Karpas-422 (cell line): ENCODE measurements around the gene NTSR1. TPM values are rescaled to one million over a fixed set of nuclear protein-coding genes. Genes with fewer than 3 reads are reported as not detected.

Experiments
- DNase-seq: peaks from one replicate; pipeline ENCODE4 v3.0.0-alpha.2; 2015
- H2AFZ ChIP-seq: fragments of 200-600 bp; sonication (generic); 2 replicates; pipeline ENCODE4 v1.6.1; 2014; ENCODE audit warnings: antibody characterized with exemption, low read length, mixed read lengths
- H3K27ac ChIP-seq: fragments of 200-600 bp; sonication (generic); 2 replicates; pipeline ENCODE4 v1.5.1; 2014; ENCODE audit warnings: mild to moderate bottlenecking, low read length, moderate library complexity
- H3K27me3 ChIP-seq: fragments of 200-600 bp; sonication (generic); 2 replicates; pipeline ENCODE4 v1.6.1; 2014; ENCODE audit warnings: low read length, mixed read lengths
- H3K36me3 ChIP-seq: fragments of 200-600 bp; sonication (generic); 2 replicates; pipeline ENCODE4 v1.6.1; 2014; ENCODE audit warnings: low read length, mixed read lengths; ENCODE audit not compliant: insufficient read depth
- H3K4me1 ChIP-seq: fragments of 200-600 bp; sonication (generic); 2 replicates; pipeline ENCODE4 v1.6.1; 2014; ENCODE audit warnings: mild to moderate bottlenecking, low read length, mixed read lengths
- H3K4me2 ChIP-seq: fragments of 200-600 bp; sonication (generic); 2 replicates; pipeline ENCODE4 v1.6.1; 2014; ENCODE audit warnings: low read length, low read depth, mild to moderate bottlenecking; ENCODE audit not compliant: poor library complexity, severe bottlenecking
- H3K4me3 ChIP-seq: fragments of 200-600 bp; sonication (generic); 2 replicates; pipeline ENCODE4 v1.5.1; 2014; ENCODE audit warnings: mild to moderate bottlenecking, antibody characterized with exemption, low read length, mixed read lengths
- H3K79me2 ChIP-seq: fragments of 200-600 bp; sonication (generic); 2 replicates; pipeline ENCODE4 v1.6.1; 2014; ENCODE audit warnings: mild to moderate bottlenecking, low read length, mixed read lengths
- H3K9ac ChIP-seq: fragments of 200-600 bp; sonication (generic); 2 replicates; pipeline ENCODE4 v1.6.0; 2014; ENCODE audit warnings: low read length
- H3K9me2 ChIP-seq: fragments of 200-600 bp; sonication (generic), shearing (Covaris generic); replicated peaks from 2 replicates; pipeline ENCODE4 v1.6.0; 2014; ENCODE audit warnings: mild to moderate bottlenecking, low read length, moderate library complexity; ENCODE audit not compliant: insufficient read depth
- H3K9me3 ChIP-seq: fragments of 300-700, 200-600 bp; sonication (generic); 2 replicates; pipeline ENCODE4 v1.6.1; 2014; ENCODE audit warnings: low read length, mixed read lengths
- H4K20me1 ChIP-seq: fragments of 200-600 bp; sonication (generic); 2 replicates; pipeline ENCODE4 v1.6.1; 2014; ENCODE audit warnings: mild to moderate bottlenecking, antibody characterized with exemption, low read length, low read depth; ENCODE audit not compliant: insufficient read depth
- total RNA-seq: library from RNA; depleted of rRNA; stranded (reverse); fragments of >200 nt; shearing (Covaris generic); gene quantifications from 2 replicates; pipeline ENCODE4 v1.2.3, GENCODE V29; 2014; ENCODE audit warnings: low replicate concordance

Gene NTSR1
- total RNA-seq, 1 experiment from 2014 or later: not detected

DNA sequence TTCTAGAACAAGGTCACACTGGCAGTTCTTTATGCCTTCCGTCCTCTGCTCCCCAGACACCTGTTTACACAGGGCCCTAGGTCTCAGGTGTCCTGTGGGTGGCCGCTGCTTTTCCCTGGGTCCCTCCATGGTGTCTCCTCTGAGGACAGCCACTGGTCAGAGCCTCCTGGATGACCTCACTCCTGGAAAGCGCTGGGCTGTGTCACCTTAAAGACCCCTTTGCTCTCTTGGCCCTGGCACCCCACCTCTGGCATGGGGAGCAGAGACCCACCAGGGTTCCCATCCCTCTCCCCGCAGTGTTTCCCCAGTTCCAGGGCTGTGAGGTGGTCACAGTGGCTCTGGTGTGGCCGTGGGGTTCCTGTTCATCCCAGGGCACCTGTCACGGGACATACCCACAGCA lies 33.9 kb downstream of the NTSR1 start:
- no peak overlapping the region for H3K27ac ChIP-seq
- no peaks in the 10 kb centered on the region for H3K9me3 ChIP-seq

GRCh38 chr20:62742979-62743776 lies 34.5 kb downstream of the NTSR1 start:
- DNase-seq: no peak
- no peak overlapping the region for H3K4me2 ChIP-seq
- H2AFZ ChIP-seq: no peak overlapping the region
- H3K27ac ChIP-seq: no peak overlapping the region
- no peak overlapping the region for H3K4me3 ChIP-seq
- H3K9me3 ChIP-seq: no peaks in the 10 kb centered on the region
- H3K9me2 ChIP-seq: no peaks in the 10 kb centered on the region
- no peaks in the 10 kb centered on the region for H3K36me3 ChIP-seq
- no peaks in the 10 kb centered on the region for H4K20me1 ChIP-seq
- H3K27me3 ChIP-seq: no peaks in the 10 kb centered on the region
- H3K79me2 ChIP-seq: no peaks in the 10 kb centered on the region
- no peak overlapping the region for H3K9ac ChIP-seq
- H3K4me1 ChIP-seq: no peaks in the 10 kb centered on the region

More for the DNA sequence above, 33.9 kb downstream of the NTSR1 start:
- no peaks in the 10 kb centered on the region for H3K9me2 ChIP-seq
- H3K4me3 ChIP-seq: no peak overlapping the region
- no peaks in the 10 kb centered on the region for H3K4me1 ChIP-seq
- H3K9ac ChIP-seq: no peak overlapping the region
- no peaks in the 10 kb centered on the region for H3K27me3 ChIP-seq
- H2AFZ ChIP-seq: no peak overlapping the region
- H3K4me2 ChIP-seq: no peak overlapping the region
- H3K36me3 ChIP-seq: no peaks in the 10 kb centered on the region
- no peaks in the 10 kb centered on the region for H4K20me1 ChIP-seq
- no peaks in the 10 kb centered on the region for H3K79me2 ChIP-seq
- no peak for DNase-seq

- no peak overlapping the region for H3K4me2 ChIP-seq
- no peak overlapping the region for H3K4me3 ChIP-seq
- H3K9me3 ChIP-seq: no peaks in the 10 kb centered on the region
- H3K36me3 ChIP-seq: no peaks in the 10 kb centered on the region
- no peak overlapping the region for H3K27ac ChIP-seq
- H2AFZ ChIP-seq: no peak overlapping the region
- H3K27me3 ChIP-seq: no peaks in the 10 kb centered on the region
- H3K4me1 ChIP-seq: no peaks in the 10 kb centered on the region
- no peaks in the 10 kb centered on the region for H3K79me2 ChIP-seq
- H4K20me1 ChIP-seq: no peaks in the 10 kb centered on the region
- no peaks in the 10 kb centered on the region for H3K9me2 ChIP-seq
- DNase-seq: no peak
- no peak overlapping the region for H3K9ac ChIP-seq
These were observed 35.2 kb downstream of the NTSR1 start for GRCh38 chr20:62743777-62744317.

DNA sequence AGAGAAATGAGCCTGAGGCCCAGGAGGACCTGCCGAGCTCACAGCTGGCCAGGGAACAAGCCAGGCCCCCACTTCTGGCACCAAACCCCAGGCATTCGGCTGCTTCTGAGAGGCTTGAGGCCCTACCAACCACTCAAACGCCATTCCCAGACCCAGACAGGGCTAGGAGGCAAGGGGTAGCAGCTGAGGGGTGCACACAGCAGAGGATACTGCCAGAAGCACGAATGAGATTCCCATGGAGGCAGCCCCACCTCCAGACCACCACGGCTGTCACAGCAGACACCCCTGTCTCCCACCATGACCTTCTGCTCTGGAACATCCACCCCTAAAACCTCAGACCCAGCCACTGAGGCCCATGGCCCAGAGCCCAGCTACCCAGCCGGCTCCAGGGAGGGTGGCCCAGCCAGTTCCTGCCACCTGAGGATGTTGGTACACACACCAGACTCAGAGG lies 36.1 kb downstream of the NTSR1 start:
- no peak overlapping the region for H2AFZ ChIP-seq
- no peaks in the 10 kb centered on the region for H3K9me3 ChIP-seq
- H3K79me2 ChIP-seq: no peaks in the 10 kb centered on the region
- H3K9me2 ChIP-seq: no peaks in the 10 kb centered on the region
- no peak overlapping the region for H3K4me2 ChIP-seq
- no peak for DNase-seq
- H3K36me3 ChIP-seq: no peaks in the 10 kb centered on the region
- no peak overlapping the region for H3K27ac ChIP-seq
- H3K27me3 ChIP-seq: no peaks in the 10 kb centered on the region
- no peak overlapping the region for H3K4me3 ChIP-seq
- no peaks in the 10 kb centered on the region for H4K20me1 ChIP-seq
- H3K9ac ChIP-seq: no peak overlapping the region
- no peaks in the 10 kb centered on the region for H3K4me1 ChIP-seq

DNA sequence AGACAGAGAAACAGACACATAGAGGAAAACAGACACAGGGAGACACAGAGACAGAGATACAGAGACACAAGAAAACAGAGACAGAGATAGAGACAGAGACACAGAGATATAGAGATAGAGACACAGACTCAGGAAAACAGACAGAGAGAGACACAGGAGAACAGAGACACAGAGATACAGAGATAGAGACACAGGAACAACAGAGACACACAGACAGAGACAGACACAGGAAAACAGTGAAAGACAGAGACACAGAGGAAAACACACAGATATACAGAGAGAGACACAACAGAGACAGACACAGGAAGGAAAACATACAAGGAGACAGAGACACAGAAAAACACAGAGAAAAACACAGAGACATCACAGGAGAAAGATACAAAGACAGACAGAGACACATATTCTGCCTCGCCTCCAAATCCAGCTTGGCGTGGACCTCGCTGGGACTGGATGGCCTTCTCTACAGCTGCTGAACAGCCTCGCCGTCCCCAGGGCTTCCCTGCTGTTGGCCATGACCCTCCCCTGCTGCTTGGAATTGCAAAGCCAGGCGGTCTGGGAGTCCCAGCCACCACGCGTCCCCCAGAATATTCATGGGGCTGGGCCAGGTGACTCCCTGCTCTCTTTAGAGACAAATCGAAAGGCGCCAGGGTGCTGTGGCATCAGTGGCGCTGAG lies 36.8 kb downstream of the NTSR1 start:
- no peaks in the 10 kb centered on the region for H3K4me1 ChIP-seq
- no peaks in the 10 kb centered on the region for H3K36me3 ChIP-seq
- no peak overlapping the region for H3K4me3 ChIP-seq
- H3K27ac ChIP-seq: no peak overlapping the region
- no peaks in the 10 kb centered on the region for H4K20me1 ChIP-seq
- DNase-seq: no peak
- H3K9me2 ChIP-seq: no peaks in the 10 kb centered on the region
- H3K27me3 ChIP-seq: no peaks in the 10 kb centered on the region
- no peaks in the 10 kb centered on the region for H3K9me3 ChIP-seq
- no peak overlapping the region for H3K4me2 ChIP-seq
- no peaks in the 10 kb centered on the region for H3K79me2 ChIP-seq
- no peak overlapping the region for H2AFZ ChIP-seq
- H3K9ac ChIP-seq: no peak overlapping the region

DNA sequence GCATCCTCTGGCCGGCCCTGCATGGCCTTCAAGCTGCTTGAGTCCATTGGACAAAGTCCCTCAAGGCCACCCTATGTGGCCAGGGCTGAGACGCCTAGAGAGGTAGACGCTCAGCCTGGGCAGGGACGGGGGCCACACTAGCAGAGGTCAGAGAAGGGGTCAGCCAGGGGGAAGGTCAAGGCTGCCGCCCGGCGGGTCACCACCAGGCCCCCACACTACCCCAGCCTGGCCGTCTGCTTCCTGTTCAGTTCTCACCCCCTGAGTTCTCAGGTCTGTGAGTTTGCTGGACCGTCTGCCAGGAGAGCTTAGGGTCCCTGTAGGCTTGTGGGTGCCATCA lies 37.3 kb downstream of the NTSR1 start:
- H3K4me2 ChIP-seq: no peak overlapping the region
- H2AFZ ChIP-seq: no peak overlapping the region
- no peaks in the 10 kb centered on the region for H3K9me2 ChIP-seq
- H3K9me3 ChIP-seq: no peaks in the 10 kb centered on the region
- DNase-seq: no peak
- H3K4me1 ChIP-seq: no peaks in the 10 kb centered on the region
- H3K9ac ChIP-seq: no peak overlapping the region
- no peaks in the 10 kb centered on the region for H3K36me3 ChIP-seq
- no peak overlapping the region for H3K27ac ChIP-seq
- no peaks in the 10 kb centered on the region for H3K79me2 ChIP-seq
- H3K4me3 ChIP-seq: no peak overlapping the region
- no peaks in the 10 kb centered on the region for H4K20me1 ChIP-seq
- H3K27me3 ChIP-seq: no peaks in the 10 kb centered on the region

GRCh38 chr20:62748311-62748710 lies 39.7 kb downstream of the NTSR1 start:
- no peak overlapping the region for H3K27ac ChIP-seq
- H3K4me1 ChIP-seq: peaks cover 8% of the 10 kb centered on the region
- no peaks in the 10 kb centered on the region for H3K79me2 ChIP-seq
- no peak overlapping the region for H3K4me2 ChIP-seq
- H3K9ac ChIP-seq: no peak overlapping the region
- no peak for DNase-seq
- no peaks in the 10 kb centered on the region for H3K27me3 ChIP-seq
- no peaks in the 10 kb centered on the region for H3K36me3 ChIP-seq
- H3K9me2 ChIP-seq: no peaks in the 10 kb centered on the region
- H3K4me3 ChIP-seq: no peak overlapping the region
- H4K20me1 ChIP-seq: no peaks in the 10 kb centered on the region
- no peaks in the 10 kb centered on the region for H3K9me3 ChIP-seq
- no peak overlapping the region for H2AFZ ChIP-seq

GRCh38 chr20:62749851-62750445 lies 41.3 kb downstream of the NTSR1 start:
- no peaks in the 10 kb centered on the region for H3K9me3 ChIP-seq
- H3K4me3 ChIP-seq: no peak overlapping the region
- H3K27me3 ChIP-seq: no peaks in the 10 kb centered on the region
- peaks cover 8% of the 10 kb centered on the region for H3K4me1 ChIP-seq
- no peak overlapping the region for H3K4me2 ChIP-seq
- H3K9ac ChIP-seq: no peak overlapping the region
- no peaks in the 10 kb centered on the region for H4K20me1 ChIP-seq
- H2AFZ ChIP-seq: no peak overlapping the region
- H3K79me2 ChIP-seq: no peaks in the 10 kb centered on the region
- H3K9me2 ChIP-seq: no peaks in the 10 kb centered on the region
- H3K27ac ChIP-seq: no peak overlapping the region
- no peak for DNase-seq
- H3K36me3 ChIP-seq: no peaks in the 10 kb centered on the region
